HG03097 (cell line): ENCODE data around the gene RNF144B.
"Not testable (repeated sequence)": the region's sequence is repeated elsewhere in the genome, so short reads cannot be mapped to it uniquely, and the experiment has no call there.

Source experiments
- ATAC-seq: cut with Tn5 transposase; IDR thresholded peaks from one replicate; pipeline ENCODE4 v1.9.1; 2021; ENCODE audit not compliant: unreplicated experiment, low FRiP score

RNF144B gene

DNA sequence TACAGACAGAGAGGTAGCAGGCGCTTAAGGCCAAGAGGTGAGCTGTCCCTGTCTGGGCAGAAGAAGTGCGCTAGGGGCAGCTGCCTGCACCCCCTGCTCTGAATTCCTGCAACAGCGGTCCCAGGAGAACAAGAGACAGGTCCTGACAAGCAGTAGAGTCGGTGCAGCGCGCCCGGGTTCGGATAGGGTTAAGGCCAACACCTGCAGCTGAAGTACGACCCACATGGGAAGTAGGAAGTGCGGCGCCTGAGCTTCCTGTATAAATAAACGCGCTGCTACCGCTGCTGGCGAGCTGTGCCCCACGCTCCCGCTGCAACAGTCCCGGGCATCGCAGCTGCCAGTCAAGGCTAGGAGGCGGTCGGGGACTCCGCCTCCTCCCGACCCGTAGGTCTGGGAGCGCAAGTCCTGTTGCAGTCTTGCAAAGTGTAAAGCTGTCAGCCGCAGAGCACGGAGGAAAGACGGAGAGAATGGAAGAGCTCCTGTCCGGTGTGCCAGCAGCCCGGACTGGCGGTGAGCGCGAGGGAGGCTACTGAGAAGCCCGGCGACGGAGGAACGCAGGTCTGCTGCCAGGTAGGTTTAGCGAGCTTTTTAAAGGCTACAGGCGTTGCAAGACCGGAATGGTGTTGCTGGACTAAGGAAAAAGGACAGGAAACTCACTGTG lies at the start of gene RNF144B:
Gene RNF144B (plus strand): TSS at position 290 of the 661 bp plus-strand sequence. CDS start 12,185 bp downstream, outside the sequence.
- ATAC-seq = peak; percentile 90

DNA sequence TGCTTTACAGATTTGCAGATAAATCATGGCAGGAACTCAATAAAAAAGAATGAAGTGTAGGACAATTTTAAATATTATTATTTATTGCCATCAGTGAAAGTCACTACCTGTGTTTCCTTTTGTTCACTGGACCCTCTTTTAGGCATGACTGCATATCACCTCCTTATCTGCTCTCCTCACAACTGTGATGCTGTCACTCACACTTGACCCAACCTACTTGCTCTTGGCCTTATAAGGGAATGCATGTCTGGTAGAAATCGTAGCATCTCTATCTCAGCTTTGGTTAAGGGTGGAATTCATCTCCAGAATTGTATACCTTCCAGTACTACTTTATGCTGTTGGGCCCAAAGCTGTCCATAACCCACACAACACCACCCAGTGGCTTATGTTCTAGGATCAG lies 47.6 kb upstream of the RNF144B start:
- no peak for ATAC-seq

DNA sequence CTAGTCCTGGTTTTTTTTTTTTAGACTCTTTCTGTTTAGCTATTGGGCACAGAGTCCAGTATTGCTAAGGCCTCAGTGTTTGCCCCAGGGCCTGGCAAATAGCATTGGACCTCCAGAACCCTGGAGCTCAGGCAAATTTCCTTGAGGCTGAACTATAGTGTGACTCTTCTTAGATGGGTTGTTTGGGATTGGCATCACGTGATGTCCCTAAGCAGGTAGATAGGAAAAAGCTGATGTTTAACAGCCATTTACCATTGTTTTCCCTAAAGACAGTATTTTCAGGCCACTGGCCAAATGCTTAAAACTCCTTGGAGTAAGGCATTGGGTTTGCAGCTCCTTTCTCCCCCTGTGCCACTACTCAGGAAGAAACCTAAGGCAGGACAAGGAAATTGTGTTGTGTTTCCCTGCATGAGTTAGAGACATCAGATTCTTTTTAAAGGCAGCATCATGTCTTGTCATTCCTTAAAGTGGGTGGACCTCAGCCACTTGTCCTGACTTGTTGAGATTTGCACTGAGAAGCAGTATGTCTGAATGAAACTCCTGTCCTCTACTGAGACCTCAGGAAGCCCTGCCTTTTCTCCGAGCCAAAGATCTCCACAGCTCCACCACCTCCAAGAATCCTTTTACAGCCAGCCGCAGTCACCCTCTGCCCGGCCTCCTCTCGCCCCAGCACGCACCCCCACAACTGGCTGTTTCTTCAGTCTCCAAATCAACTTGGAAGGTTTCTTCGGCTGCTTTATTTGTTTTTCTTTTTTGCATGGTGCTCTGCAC lies 46.2 kb upstream of the RNF144B start:
- ATAC-seq = no peak

DNA sequence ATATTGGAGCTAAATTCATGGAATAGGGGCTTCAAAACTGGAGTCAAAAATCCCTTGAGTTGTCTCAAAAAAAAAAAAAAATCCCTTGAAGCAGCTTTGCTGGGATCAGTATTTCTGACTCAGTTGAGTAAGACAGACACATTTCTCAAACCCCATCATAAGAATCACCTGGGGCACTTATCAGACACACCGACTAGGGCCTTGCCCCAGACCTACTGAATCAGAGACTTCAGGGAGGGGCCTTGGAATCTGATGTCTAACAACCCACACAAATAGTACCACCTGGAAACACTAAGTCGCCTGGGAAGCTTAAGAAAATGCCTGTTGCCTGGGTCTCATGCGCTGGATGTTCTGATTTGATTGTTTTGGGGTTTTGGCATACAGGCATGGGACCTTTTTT lies 44.9 kb upstream of the RNF144B start:
- ATAC-seq = no peak

DNA sequence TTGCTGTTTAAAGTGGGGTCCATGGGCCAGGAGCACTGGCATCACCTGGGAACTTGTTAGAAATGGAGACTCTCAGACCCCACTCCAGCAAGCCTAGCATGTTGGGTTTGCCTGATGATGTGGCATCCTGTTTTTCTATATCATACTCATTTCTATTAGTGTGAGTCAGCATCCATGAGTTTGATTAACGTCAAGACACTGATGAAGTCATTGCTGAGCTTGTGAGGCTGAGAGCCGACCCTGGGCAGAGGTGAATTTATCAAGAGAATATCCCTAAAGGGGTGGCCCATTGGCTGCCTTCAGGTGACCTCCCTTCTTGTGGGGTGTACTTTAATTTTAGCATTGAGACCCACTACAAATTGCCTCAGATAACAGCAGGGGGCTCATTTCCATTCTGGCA lies 43.4 kb upstream of the RNF144B start:
- ATAC-seq = no peak

DNA sequence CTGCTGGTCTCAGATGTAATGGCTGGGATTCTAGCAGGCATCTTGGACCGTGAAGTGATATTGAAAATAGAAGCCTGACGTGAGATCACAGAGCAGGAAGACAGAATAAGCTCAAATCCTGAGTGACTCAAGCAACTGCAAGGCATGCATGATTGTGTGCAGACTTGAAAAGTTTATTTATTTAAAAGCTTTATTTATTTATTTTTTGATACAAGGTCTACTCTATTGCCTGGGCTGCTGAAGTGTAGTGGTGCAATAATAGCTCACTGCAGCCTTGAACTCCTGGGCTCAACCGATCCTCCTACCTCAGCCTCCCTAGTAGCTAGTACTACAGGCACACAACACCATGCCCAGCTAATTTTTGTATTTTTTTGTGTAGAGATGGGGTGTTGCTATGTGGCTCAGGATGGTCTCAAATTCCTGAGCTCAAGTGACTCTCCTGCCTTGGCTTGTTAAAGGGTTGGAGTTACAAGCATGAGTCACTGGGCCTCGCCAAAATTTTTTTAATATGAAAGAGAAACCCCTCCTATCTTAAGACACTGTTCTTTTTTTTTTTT lies 40.1 kb upstream of the RNF144B start:
- ATAC-seq = no peak

DNA sequence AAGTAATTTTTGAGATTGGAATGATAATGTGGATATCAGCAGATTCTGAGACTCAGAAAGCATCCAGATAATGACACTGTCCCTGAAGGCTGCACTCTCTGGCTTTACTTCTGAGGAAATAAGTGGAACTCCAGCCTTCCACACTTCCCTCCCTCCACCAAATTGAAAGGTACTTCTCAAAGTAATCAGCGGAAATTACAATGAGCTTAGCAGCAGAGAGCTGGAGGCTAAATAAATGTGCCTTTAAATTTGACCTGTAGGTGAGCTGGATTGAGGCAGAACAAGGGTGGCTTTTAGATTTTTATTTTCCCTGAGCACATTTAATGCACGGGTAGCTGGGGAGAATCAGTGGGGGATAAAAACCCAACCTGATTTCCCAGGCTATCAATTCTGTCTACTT lies 39.3 kb upstream of the RNF144B start:
- ATAC-seq = no peak

DNA sequence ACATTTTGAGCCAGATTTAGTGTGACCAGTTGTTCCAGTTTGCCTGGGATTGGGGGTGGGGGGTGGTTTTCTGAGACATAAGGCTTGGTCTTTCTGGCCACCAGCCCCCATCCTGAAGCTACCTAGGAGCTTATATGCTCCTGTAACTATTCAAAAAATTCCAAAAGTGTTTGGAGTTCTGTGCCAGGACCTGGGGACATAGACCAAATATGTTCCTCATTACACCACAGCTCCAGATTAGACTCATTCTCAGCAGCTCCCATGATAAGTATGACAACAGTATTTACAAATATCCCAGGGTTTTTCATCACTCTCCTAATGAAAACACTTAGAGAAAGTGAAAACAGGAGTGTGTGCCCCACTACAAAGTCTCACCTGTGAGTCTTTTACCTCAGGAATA lies 37.8 kb upstream of the RNF144B start:
- no peak for ATAC-seq

DNA sequence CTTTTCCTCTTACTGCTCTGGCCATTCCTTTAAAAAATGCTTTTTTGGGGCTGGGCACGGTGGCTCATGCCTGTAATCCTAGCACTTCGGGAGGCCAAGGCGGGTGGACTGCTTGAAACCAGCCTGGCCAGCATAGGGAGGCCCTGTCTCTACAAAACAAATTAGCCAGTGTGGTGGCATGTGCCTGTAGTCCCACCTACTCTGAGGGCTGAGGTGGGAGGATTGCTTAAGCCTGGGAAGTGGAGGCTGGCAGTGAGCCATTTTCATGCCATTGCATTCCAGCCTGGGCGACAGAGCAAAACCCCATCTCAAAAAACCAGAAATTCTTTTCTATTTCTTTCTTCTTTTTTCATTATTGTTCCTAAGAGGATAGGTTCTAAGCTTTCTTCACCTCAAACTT lies 36.9 kb upstream of the RNF144B start:
- no peak for ATAC-seq

DNA sequence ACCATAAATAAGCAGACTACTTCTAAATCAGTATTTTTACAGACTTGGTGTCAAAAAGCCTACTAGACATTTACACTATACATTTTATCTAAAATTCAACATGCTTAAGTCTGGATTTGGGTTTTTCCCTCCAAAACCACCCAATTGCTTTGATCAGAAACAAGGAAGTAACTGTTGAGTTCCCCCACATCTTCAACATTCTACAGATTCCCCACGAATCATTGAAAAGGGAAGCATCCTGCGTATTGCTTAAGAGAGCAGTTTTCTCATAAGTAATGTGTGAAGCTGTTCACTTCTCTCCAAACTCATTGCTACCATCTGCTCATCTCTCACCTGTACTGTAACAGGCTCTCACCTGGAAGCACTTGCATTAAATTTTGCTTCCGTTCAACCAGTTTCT lies 36.4 kb upstream of the RNF144B start:
- no peak for ATAC-seq

DNA sequence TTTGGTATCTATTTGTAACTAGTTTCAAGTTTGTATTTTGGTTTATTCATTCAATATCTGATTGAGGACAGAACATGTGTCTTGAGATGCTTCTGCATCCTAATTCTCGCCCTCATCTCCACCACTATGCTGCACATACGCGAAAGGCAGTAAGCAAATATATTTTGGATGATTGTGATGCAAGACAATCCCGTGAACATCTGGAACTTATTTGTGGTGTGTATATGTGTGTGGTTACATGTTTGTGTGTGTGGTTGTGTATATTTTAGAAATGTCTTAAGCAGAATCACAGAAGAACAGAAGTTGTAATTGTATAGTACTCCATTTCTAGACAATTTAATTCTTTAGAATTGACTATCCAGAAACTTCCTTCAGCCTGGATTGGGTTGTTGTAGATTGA lies 35.1 kb upstream of the RNF144B start:
- no peak for ATAC-seq

DNA sequence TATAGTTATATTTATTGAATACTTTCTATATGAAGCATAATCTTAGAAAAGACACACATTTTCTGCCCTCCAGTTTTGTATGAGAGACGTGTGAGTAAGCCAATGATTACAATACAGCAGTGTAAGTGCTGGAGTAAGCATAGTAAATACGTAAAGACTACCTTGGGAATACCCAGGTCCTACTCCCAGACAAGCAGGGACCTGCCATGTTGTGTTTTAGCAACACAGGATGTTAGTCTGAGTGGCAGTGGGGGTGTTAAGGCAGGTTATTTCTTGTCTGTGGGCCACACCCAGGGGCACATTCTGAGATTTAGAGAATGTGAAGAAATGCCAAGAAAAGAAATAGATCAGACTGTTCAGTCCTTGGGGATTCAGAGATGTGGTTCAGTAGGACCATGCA lies 34.3 kb upstream of the RNF144B start:
- no peak for ATAC-seq

DNA sequence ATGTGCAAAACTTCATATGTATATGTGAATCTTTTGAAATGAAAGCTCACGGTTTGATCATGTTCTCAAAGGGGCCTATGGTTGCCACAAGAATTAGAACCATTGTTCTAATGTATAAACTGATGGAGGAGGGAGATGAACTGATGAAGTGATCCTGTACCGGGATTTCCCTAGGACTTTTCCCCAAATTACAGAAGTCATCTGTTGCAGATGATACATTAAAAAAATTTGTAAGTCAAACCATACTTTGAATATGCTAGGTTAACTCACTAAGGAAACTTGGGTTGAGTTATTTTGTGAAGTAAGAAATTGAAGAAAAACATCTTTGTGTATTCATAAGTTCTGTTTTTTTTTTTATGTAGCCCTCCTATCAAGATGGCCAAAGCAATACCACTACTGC lies 33.9 kb upstream of the RNF144B start:
- ATAC-seq = no peak

DNA sequence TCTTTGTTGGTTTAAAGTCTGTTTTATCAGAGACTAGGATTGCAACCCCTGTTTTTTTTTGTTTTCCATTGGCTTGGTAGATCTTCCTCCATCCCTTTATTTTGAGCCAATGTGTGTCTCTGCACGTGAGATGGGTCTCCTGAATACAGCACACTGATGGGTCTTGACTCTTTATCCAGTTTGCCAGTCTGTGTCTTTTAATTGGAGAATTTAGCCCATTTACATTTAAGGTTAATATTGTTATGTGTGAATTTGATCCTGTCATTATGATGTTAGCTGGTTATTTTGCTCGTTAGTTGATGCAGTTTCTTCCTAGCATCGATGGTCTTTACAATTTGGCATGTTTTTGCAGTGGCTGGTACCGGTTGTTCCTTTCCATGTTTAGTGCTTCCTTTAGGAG lies 29.6 kb upstream of the RNF144B start:
- ATAC-seq = not testable (repeated sequence)

DNA sequence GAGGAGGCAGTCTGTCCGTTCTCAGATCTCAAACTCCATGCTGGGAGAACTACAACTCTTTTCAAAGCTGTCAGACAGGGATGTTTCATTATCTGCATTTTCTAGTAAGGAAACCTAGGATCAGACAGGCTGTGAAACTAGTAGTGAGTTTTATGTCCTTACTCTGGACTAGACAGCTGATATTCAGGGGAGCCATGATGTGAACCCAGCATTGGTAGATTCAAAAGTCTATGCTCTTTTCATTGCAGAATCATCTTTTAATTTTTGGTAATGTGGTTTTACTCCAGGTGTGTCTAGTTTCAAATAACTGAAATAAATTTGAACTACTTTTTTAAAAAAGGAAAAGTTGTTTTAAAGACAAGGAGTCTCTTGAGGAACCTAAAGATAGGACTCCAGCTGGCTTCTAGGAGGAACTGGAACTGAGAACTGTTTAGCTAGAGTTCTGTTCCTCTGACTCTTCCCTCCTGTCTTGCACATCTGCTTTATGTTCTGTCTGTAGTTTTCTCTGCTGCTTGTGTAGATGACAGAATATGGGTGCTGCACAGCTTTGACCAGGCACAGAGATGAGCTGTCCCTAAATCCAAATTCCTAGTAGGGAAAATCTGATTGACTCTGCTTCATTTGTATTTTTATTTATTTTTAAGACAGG lies 27.8 kb upstream of the RNF144B start:
- ATAC-seq = no peak

DNA sequence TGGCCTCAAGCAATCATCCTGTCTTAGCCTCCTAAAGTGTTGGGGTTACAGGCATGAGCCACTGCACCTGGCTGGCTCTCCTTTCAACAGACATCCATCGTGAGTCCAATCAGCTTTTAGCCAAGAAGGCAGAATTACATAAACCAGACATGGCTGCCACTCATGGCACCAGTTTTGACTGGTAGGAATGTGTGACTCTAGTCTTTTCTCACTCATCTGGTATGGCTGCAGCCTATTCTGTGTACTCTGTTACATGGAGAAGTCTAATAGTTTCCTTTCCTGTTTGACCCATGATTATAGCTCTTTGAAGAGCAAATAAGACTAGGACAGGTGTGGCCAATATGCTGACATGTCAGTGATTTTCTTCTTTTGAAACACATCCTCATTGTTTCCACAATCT lies 27.0 kb upstream of the RNF144B start:
- no peak for ATAC-seq

DNA sequence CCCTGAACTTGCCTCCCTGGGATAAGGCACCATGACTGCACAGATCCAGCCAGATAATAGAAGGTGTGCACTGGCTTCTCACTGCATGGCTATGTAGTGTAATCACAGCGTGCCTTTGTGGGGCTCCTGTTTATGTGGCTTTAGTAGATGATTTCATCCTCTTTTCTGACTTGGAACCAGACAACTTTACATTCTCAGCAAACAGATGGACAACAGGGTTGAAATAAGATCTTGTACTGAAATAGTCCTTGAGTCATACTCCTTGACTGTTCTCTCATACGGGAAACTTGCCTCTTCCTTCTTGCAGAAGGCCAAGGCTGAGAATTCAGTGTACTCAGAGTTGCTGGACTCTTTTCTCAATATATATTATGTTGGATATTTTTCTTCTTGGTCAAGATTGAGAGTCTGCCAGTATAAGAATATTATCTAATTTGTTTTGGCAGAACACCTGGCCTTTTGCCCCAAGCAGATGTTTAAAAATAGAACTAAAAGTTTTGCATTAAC lies 25.0 kb upstream of the RNF144B start:
- ATAC-seq = no peak

DNA sequence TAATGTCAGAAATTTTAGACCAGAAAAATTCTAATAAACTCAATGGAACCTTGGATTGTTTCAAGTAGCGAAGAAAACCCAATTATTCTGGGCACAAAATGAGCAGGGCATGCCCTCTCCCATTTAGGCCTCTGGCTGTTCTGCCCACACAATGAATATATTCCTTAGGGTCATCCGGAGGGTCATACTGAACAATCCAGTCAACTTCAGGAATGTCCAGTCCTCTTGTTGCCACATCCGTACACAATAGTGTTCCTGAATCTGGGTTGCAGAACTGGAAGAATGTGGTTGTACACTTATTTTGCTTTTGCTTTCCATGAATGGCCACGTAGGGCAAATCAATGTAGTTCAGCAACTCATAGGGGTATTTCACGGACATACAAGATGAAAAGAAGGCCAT lies 23.4 kb upstream of the RNF144B start:
- ATAC-seq = no peak

DNA sequence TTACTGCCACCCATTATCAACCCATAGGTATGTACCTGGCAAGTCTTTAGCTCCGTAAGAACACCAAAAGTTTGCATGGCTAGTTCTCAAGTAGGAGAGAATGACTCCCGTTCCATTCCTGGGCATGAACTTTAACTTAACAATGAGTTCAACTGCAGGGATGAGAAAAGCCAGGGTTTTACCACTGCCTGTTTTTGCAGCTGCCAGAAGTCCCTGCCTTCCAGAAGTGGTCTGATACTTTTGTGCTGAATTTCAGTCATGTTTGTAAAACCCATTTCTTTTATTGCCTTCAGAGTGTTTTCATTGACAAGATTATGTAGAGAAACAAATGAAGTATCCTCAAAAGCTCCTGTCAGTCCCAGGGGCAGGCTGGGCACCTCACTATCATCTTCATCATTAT lies 22.6 kb upstream of the RNF144B start:
- ATAC-seq = not testable (repeated sequence)

DNA sequence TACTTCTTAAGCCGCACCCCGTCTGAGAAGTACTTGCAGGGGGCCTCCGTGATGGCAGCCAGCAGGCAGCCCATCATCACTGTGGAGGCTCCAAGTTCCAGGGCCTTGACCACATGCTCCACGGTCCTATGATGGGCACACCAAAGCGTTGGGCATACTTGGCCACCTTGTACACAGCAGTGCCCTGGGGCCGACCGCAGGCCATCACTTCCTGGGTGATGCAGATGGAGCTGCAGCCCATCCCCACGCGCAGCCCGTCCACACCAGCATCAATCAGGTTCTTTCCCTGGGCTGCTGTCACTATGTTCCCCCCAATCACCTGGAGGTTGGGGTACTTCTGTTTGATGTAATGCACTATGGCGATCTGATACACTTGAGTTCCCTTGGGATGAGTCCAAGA lies 19.8 kb upstream of the RNF144B start:
- ATAC-seq = no peak
